Astrocyte of the cerebellum (primary cell): Measurements from ENCODE around the gene RIT1.

Source experiments
- DNase-seq: peaks from one replicate; pipeline ENCODE4 v3.0.0-alpha.2; 2011; ENCODE audit warnings: low read depth
- H3K4me3 ChIP-seq: 2 replicates; pipeline ENCODE4 v1.5.1; 2011; ENCODE audit warnings: mild to moderate bottlenecking, low read depth, low read length, moderate library complexity
- in situ Hi-C: cut with HindIII; loops from 2 replicates; pipeline ENCODE4 v1.10.0; 2017; ENCODE audit warnings: low sequenced_read_pairs
- TF ChIP-seq, protein P1 (sequence below): IDR thresholded peaks from 2 replicates; pipeline ENCODE4 v1.5.1; 2012; ENCODE audit warnings: low read length, low read depth, moderate library complexity, mild to moderate bottlenecking; ENCODE audit errors: missing control alignments

Gene RIT1

DNA sequence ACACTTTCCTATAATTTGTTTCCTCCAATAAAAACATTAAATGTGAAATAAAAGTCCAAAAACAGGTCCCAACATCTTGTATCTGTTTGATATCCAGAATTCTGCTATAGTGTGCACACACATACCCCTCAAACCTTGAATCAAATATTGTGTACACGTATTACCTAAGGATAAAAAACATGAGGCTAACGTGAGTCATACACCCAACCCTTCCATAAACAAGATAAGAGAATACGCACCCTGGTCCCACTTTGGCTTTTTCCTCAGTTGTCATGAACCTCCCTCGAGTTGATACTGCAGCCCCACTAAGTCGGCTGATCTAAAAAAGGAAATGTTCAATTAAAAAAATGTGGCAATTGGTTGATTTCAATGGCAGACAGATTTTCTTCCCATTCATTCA, 17.9 kb upstream of the RIT1 start:
- in situ Hi-C loops, result no loop called here
- H3K4me3 ChIP-seq, result no peak overlapping the region
- DNase-seq, result no peak
- TF ChIP-seq, protein P1, sequence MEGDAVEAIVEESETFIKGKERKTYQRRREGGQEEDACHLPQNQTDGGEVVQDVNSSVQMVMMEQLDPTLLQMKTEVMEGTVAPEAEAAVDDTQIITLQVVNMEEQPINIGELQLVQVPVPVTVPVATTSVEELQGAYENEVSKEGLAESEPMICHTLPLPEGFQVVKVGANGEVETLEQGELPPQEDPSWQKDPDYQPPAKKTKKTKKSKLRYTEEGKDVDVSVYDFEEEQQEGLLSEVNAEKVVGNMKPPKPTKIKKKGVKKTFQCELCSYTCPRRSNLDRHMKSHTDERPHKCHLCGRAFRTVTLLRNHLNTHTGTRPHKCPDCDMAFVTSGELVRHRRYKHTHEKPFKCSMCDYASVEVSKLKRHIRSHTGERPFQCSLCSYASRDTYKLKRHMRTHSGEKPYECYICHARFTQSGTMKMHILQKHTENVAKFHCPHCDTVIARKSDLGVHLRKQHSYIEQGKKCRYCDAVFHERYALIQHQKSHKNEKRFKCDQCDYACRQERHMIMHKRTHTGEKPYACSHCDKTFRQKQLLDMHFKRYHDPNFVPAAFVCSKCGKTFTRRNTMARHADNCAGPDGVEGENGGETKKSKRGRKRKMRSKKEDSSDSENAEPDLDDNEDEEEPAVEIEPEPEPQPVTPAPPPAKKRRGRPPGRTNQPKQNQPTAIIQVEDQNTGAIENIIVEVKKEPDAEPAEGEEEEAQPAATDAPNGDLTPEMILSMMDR, result no peak

DNA sequence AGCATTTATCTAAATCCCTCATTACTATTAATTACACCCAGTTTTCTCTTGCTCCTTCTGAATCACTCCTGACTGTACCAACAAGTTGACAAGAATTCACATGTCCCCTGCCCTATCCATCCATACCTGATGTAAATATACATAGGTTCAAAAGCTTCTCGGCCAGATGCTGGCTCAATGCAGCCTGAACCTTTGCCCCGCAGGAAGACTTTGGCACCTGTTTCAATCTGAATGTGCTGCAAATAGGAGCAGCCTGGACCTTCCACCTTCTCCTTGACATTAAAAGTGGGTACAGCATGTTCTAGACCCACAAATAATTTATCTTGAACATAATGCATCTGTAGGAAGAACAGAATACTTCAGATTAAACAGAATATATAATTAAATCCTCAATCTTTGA, 14.4 kb upstream of the RIT1 start:
- in situ Hi-C loops, result no loop called here
- no peak overlapping the region for H3K4me3 ChIP-seq
- TF ChIP-seq, protein P1, result no peak
- no peak for DNase-seq

DNA sequence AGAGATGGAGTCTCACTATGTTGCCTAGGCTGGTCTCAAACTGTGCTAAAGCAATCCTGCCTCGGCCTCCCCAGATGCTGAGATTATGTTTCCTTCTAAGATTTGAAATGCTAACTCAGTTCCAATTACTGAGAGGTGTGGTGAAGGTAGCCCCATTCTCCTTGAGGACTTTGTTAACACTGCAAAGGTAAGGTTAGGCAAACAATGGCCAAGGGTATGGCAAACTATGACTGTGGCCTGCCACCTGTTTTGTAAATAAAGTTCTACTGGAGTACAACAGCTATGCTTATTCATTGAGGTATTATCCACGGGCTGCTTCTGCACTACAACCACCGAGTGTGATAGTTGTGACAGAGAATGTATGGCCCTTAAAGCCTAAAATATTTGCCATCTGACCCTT, 9.6 kb upstream of the RIT1 start:
- TF ChIP-seq, protein P1, result no peak
- H3K4me3 ChIP-seq, result no peak overlapping the region
- in situ Hi-C loops, result no loop called here
- no peak for DNase-seq

GRCh38 chr1:155919801-155920200, 8.7 kb upstream of the RIT1 start:
- DNase-seq, result no peak
- TF ChIP-seq, protein P1, result no peak
- in situ Hi-C loops, result no loop called here
- no peak overlapping the region for H3K4me3 ChIP-seq

GRCh38 chr1:155918660-155919059, 7.5 kb upstream of the RIT1 start:
- DNase-seq, result no peak
- TF ChIP-seq, protein P1, result no peak
- in situ Hi-C loops, result no loop called here
- no peak overlapping the region for H3K4me3 ChIP-seq

GRCh38 chr1:155913969-155914757, 3.0 kb upstream of the RIT1 start:
- DNase-seq, result no peak
- in situ Hi-C loops, result no loop called here
- H3K4me3 ChIP-seq, result no peak overlapping the region
- TF ChIP-seq, protein P1, result no peak
